PC-9 (cell line): Measurements from ENCODE around the gene TMEM273.

Experiments used
- EZH2 ChIP-seq: fragments of 200-600 bp; sonication (generic); IDR thresholded peaks from 2 replicates; pipeline ENCODE4 v1.8.0; 2017; ENCODE audit warnings: antibody characterized with exemption, low read depth
- TF ChIP-seq, protein P1 (sequence below): fragments of 200-600 bp; sonication (generic); conservative IDR thresholded peaks from 2 replicates; pipeline ENCODE4 v1.6.1; 2017; ENCODE audit warnings: mixed run types, antibody characterized with exemption, mild to moderate bottlenecking, moderate library complexity

DNA sequence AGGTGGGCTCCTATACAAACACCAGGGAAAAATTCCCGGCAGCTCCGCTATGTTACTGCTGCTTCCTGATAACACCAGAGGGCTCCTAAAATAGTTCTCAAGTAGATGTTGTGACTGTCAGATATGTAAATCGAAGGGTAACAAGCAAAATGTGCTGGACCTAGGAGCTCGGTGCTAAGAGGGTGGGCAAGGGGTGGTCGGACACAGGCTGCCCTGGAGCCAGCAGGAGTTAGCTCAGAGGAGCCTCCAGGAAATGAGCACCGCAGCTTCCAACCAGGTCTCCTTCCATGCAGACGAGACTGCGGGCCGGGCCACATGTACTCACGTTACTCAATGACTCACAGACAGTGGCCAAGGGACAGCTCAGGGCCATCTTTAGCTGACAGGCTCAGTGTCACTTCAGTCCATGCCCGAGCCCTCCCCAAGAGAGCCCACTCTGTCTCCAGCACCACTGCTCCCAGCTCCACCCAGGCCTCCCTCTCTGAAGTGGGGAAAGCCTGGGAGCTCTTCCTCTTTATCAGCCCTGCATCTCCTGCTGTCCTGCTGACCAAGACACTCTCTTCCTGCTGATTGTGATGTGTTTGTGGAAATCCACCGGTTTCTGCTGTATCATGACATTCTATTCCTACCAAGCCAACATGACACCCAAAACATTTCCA lies 37.2 kb upstream of the TMEM273 start:
- TF ChIP-seq, protein P1, sequence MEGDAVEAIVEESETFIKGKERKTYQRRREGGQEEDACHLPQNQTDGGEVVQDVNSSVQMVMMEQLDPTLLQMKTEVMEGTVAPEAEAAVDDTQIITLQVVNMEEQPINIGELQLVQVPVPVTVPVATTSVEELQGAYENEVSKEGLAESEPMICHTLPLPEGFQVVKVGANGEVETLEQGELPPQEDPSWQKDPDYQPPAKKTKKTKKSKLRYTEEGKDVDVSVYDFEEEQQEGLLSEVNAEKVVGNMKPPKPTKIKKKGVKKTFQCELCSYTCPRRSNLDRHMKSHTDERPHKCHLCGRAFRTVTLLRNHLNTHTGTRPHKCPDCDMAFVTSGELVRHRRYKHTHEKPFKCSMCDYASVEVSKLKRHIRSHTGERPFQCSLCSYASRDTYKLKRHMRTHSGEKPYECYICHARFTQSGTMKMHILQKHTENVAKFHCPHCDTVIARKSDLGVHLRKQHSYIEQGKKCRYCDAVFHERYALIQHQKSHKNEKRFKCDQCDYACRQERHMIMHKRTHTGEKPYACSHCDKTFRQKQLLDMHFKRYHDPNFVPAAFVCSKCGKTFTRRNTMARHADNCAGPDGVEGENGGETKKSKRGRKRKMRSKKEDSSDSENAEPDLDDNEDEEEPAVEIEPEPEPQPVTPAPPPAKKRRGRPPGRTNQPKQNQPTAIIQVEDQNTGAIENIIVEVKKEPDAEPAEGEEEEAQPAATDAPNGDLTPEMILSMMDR, result no peak
- TF ChIP-seq EZH2, result no peak
